Fibroblast of lung (primary cell): ENCODE measurements around the gene CACNA1S. TPM values are rescaled to one million over a fixed set of nuclear protein-coding genes. Genes with fewer than 3 reads are reported as not detected.

Experiments used
- DNase-seq, 2 donors: peaks; one replicate each; pipeline versions ENCODE4 v3.0.0 to v3.0.0-alpha.2; 2010; ENCODE audit warnings: low read depth in 2 of 2
- H2AFZ ChIP-seq: 2 replicates; pipeline ENCODE4 v1.5.1; 2012; ENCODE audit warnings: low read length, control low read depth, inconsistent platforms
- H3K27ac ChIP-seq: 2 replicates; pipeline ENCODE4 v1.5.1; 2011; ENCODE audit warnings: low read length, control low read depth; ENCODE audit not compliant: insufficient read depth
- H3K27me3 ChIP-seq: 2 replicates; pipeline ENCODE4 v1.5.1; 2011; ENCODE audit warnings: mild to moderate bottlenecking, low read length; ENCODE audit not compliant: control insufficient read depth, insufficient read depth
- H3K36me3 ChIP-seq: 2 replicates; pipeline ENCODE4 v1.5.1; 2011; ENCODE audit warnings: low read length; ENCODE audit not compliant: control insufficient read depth, insufficient read depth
- H3K4me1 ChIP-seq: 2 replicates; pipeline ENCODE4 v1.5.1; 2011; ENCODE audit warnings: low read length; ENCODE audit not compliant: control insufficient read depth, insufficient read depth; ENCODE audit errors: extremely low read depth
- H3K4me2 ChIP-seq: 2 replicates; pipeline ENCODE4 v1.5.1; 2011; ENCODE audit warnings: low read length, control low read depth; ENCODE audit not compliant: insufficient read depth; ENCODE audit errors: extremely low read depth
- H3K4me3 ChIP-seq, 4 experiments: fragments of 200-600 bp in 1 of 4; sonication (generic) in 1 of 4; replicated peaks in 1 of 4; 2 replicates each; pipeline ENCODE4 v1.5.1; 2011 to 2016; ENCODE audit warnings: low read length in 4 of 4, low read depth in 3 of 4, mild to moderate bottlenecking in 3 of 4, control low read depth in 2 of 4, inconsistent platforms in 1 of 4, mixed read lengths in 1 of 4; ENCODE audit not compliant: insufficient read depth in 1 of 4; ENCODE audit errors: control extremely low read depth in 1 of 4
- H3K79me2 ChIP-seq: 2 replicates; pipeline ENCODE4 v1.5.1; 2012; ENCODE audit warnings: mild to moderate bottlenecking, low read length, inconsistent platforms; ENCODE audit not compliant: control insufficient read depth, insufficient read depth
- H3K9ac ChIP-seq: 2 replicates; pipeline ENCODE4 v1.5.1; 2011; ENCODE audit warnings: mild to moderate bottlenecking, low read length, control low read depth; ENCODE audit not compliant: insufficient read depth
- H3K9me3 ChIP-seq: 2 replicates; pipeline ENCODE4 v1.5.1; 2012; ENCODE audit warnings: low read depth, low read length; ENCODE audit not compliant: control insufficient read depth, insufficient read depth
- H4K20me1 ChIP-seq: 2 replicates; pipeline ENCODE4 v1.5.1; 2011; ENCODE audit warnings: low read length; ENCODE audit not compliant: control insufficient read depth, insufficient read depth; ENCODE audit errors: extremely low read depth
- CTCF ChIP-seq, 2 donors: IDR thresholded peaks in 1 of 2; conservative IDR thresholded peaks in 1 of 2; 1 replicate in 1 of 2; 2 replicates in 1 of 2; pipeline ENCODE4 v1.5.1; 2011 to 2012; ENCODE audit warnings: low read length in 2 of 2, control low read depth in 1 of 2, inconsistent platforms in 1 of 2, low read depth in 1 of 2, mild to moderate bottlenecking in 1 of 2
- EZH2 ChIP-seq: IDR thresholded peaks from 2 replicates; pipeline ENCODE4 v1.5.1; 2012; ENCODE audit warnings: low read length, control low read depth, mild to moderate bottlenecking; ENCODE audit errors: missing control alignments
- polyA plus RNA-seq, 2 donors: library from polyadenylated mRNA; depleted of rRNA in 1 of 2; stranded (reverse) in 1 of 2; unstranded in 1 of 2; fragments of >200 nt; gene quantifications; 2 replicates each; pipeline ENCODE4 v1.2.1, GENCODE V29; 2011 to 2012; ENCODE audit warnings: missing spikeins in 1 of 2
- total RNA-seq: library from RNA; depleted of rRNA; stranded (reverse); fragments of >200 nt; gene quantifications from 2 replicates; pipeline ENCODE4 v1.2.1, GENCODE V29; 2014

Gene CACNA1S
- total and polyA plus RNA-seq, 2 donors (not counting 1 experiment from before 2014, with no cell fraction given): not detected

GRCh38 chr1:201054091-201054543, 58.1 kb downstream of the CACNA1S start:
- Histone ChIP-seq H4K20me1 (no peaks in the 10 kb centered on the region), H3K36me3 (no peaks in the 10 kb centered on the region), H3K9me3 (no peaks in the 10 kb centered on the region), H3K4me1 (no peaks in the 10 kb centered on the region), H3K4me3 (no peak overlapping the region), H3K9ac (no peak overlapping the region), H3K27ac (no peak overlapping the region), H3K27me3 (peaks cover 33% of the 10 kb centered on the region), H3K79me2 (no peaks in the 10 kb centered on the region), H2AFZ (no peak overlapping the region), H3K4me2 (no peak overlapping the region)
- DNase-seq: no peak
- TF ChIP-seq CTCF (conservative IDR thresholded peaks at IDR 0.05 in 1 of 2, IDR thresholded peaks at IDR 0.05 in 1 of 2; ENCODE audit: low read depth in 1 of 2, low read length in 2 of 2) (no peak), EZH2 (peak; percentile 12)

DNA sequence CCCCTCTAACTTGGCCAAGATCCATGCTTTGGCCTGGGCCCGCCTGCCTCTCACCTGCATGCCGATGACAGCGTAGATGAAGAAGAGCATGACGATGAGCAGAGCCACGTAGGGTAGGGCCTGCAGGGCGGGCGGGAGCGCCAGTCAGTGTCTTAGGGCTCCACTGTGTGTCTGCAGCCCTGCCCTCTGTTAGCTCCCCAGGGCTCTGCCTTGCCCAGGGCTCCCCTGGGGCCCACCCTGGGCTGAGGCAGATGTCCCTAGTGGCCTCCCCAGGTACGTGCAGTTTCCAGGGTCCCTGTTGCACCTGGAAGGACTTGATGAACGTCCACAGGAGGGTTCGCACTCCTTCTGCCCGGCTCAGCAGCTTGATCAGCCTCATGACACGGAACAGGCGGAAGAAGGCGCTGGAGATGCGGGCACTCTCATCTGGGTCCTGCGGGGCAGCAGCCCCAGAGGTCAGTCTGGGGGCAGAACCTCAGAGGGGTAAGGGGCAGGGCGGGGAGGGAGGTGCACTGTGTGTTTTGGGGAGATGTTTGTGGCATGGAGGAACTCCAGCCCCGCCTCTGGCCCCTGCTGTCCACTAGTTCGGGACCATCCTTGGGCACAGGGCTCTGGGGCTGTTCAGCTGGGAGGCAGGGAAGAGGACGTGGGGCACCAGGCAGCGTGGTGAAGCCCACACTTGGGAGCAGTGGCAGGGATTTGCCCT, 58.9 kb downstream of the CACNA1S start:
- Histone ChIP-seq H3K4me3 (no peak overlapping the region), H3K27ac (no peak overlapping the region), H3K36me3 (no peaks in the 10 kb centered on the region), H3K4me2 (no peak overlapping the region), H3K9me3 (no peaks in the 10 kb centered on the region), H3K27me3 (peaks cover 33% of the 10 kb centered on the region), H2AFZ (no peak overlapping the region), H4K20me1 (no peaks in the 10 kb centered on the region), H3K4me1 (no peaks in the 10 kb centered on the region), H3K9ac (no peak overlapping the region), H3K79me2 (no peaks in the 10 kb centered on the region)
- no peak for TF ChIP-seq EZH2
- TF ChIP-seq CTCF (conservative IDR thresholded peaks at IDR 0.05 in 1 of 2, IDR thresholded peaks at IDR 0.05 in 1 of 2; ENCODE audit: low read depth in 1 of 2, low read length in 2 of 2): no peak
- DNase-seq: no peak

- Histone ChIP-seq H3K9me3 (no peaks in the 10 kb centered on the region), H3K79me2 (no peaks in the 10 kb centered on the region), H3K4me1 (no peaks in the 10 kb centered on the region), H3K4me3 (no peak overlapping the region), H3K36me3 (no peaks in the 10 kb centered on the region), H3K4me2 (no peak overlapping the region), H2AFZ (no peak overlapping the region), H4K20me1 (no peaks in the 10 kb centered on the region), H3K9ac (no peak overlapping the region), H3K27ac (no peak overlapping the region), H3K27me3 (peaks cover 31% of the 10 kb centered on the region)
- DNase-seq: no peak
- TF ChIP-seq CTCF (conservative IDR thresholded peaks at IDR 0.05 in 1 of 2, IDR thresholded peaks at IDR 0.05 in 1 of 2; ENCODE audit: low read depth in 1 of 2, low read length in 2 of 2) (no peak), EZH2 (no peak)
Measured at GRCh38 chr1:201051399-201051798, 60.8 kb downstream of the CACNA1S start.
